GM10266 (cell line): Measurements from ENCODE around the gene DEFB131B.
"Not testable (repeated sequence)": the region's sequence is repeated elsewhere in the genome, so short reads cannot be mapped to it uniquely, and the experiment has no call there.

Experiments
- DNase-seq: peaks from one replicate; pipeline ENCODE4 v3.0.0; 2012; ENCODE audit errors: extremely low spot score
- TF ChIP-seq, protein P1 (sequence below): IDR thresholded peaks from 2 replicates; pipeline ENCODE4 v1.5.1; 2012; ENCODE audit warnings: mild to moderate bottlenecking, low read depth; ENCODE audit not compliant: control insufficient read depth, insufficient read depth; ENCODE audit errors: missing control alignments

DEFB131B gene

DNA sequence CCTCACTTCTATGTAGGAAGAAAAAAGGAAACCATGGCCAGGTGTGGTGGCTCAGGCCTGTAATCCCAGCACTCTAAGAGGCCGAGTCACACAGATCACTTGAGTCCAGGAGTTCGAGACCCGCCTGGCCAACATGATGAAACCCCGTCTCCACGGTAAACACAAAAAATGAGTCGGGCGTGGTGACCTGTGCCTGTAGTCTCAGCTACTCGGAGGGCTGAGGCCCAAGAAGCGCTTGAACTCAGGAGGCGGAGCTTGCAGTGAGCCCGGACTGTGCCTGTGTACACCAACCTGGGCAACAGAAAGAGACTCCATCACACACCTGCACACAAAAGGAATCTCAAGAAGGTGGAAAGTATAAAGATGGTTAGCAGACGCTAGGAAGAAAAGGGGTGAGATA lies 17.7 kb downstream of the DEFB131B start:
- no peak for DNase-seq
- TF ChIP-seq, protein P1, sequence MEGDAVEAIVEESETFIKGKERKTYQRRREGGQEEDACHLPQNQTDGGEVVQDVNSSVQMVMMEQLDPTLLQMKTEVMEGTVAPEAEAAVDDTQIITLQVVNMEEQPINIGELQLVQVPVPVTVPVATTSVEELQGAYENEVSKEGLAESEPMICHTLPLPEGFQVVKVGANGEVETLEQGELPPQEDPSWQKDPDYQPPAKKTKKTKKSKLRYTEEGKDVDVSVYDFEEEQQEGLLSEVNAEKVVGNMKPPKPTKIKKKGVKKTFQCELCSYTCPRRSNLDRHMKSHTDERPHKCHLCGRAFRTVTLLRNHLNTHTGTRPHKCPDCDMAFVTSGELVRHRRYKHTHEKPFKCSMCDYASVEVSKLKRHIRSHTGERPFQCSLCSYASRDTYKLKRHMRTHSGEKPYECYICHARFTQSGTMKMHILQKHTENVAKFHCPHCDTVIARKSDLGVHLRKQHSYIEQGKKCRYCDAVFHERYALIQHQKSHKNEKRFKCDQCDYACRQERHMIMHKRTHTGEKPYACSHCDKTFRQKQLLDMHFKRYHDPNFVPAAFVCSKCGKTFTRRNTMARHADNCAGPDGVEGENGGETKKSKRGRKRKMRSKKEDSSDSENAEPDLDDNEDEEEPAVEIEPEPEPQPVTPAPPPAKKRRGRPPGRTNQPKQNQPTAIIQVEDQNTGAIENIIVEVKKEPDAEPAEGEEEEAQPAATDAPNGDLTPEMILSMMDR, result no peak

DNA sequence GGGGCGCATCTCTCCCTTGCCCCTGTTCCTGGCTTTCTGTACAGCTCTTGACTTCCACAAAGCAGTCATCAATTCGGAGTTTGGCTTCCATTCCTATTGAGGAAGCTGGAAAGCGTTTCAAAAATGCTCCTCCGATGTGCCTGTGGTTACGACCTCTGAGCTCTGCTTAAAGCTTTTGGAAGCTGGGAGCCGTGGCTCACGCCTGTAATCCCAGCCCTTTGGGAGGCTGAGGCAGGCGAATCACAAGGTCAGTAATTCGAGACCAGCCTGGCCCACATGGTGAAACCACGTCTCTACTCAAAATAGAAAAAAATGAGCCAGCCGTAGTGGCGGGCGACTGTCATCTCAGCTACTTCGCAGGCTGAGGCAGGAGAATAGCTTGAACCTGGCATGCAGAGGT lies 22.9 kb downstream of the DEFB131B start:
- not testable (repeated sequence) for DNase-seq

DNA sequence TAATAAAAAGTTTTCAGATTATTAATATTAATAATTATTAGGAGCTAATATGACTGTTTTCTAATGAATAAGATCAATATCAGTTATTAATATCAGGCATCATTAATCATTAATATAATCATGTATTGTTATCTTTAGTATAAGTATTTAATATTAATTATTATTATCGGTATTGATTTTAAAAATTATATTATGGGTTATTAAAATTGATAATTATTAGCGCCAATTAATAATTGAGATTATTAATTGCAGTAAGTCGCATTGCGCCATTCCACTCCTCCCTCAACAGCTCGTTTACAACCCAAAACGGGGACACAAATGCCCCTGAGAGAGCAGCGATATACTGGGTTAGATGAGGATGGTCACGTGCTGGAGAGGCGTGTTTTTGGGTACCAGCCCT lies 30.0 kb downstream of the DEFB131B start:
- TF ChIP-seq, protein P1, result no peak
- DNase-seq, result no peak

DNA sequence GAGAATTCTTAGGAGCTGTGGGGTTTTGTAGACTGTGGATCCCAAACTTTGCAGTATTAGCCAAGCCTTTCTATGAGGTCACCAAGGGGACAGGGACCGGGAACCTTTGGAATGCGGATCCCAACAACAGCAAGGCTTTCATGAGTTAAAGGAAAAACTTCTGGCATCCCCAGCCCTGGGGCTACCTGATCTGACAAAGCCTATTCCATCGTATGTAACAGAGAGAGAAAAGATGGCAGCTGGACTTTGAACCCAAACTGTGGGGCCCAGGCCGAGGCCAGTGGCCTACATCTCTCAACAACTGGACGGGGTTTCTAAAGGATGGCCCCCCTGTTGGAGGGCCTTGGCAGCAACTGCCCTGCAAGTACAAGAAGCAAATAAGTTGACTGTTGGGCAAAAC lies 32.5 kb downstream of the DEFB131B start:
- not testable (repeated sequence) for DNase-seq

DNA sequence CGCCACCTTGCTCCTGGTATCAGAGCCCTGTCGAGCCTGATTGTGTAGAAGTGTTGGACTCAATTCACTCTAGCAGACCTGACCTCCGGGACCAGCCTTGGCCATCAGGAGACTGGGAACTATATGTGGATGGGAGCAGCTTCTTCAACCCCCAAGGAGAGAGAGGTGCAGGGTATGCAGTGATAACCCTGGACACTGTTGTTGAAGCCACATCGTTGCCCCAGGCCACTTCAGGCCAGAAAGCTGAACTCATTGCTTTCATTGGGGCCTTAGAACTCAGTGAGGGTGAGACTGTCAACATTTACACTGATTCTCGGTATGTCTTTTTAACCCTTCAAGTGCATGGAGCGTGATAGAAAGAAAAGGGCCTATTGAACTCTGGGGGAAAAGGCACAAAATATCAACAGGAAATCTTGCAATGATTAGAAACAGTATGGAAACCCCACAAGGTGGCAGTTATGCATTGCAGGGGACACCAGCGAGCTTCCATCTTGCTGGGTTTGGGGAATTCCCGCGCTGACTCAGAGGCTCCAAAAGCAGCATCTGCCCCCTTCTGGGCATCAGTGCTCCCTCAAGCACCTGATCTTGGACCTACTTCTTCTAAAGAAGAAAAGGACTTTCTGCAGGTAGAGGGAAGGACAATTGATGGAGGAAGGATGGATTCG lies 33.2 kb downstream of the DEFB131B start:
- DNase-seq, result not testable (repeated sequence)

DNA sequence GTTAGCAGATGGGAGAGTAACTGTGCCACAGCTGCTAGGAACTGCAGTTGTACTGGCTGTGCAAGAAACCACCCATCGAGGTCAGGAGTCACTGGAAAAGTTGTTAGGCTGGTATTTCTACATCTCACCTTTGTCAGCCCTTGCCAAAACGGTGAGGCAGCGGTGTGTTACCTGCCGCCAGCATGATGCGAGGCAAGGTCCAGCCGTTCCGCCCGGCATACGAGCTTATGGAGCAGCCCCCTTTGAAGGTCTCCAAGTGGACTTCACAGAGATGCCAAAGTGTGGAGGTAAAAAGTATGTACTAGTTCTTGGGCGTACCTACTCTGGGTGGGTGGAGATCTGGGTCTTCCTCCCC lies 33.7 kb downstream of the DEFB131B start:
- not testable (repeated sequence) for DNase-seq

More for the DNA sequence above, 33.2 kb downstream of the DEFB131B start:
- TF ChIP-seq, protein P1, result peak; percentile 39

DNA sequence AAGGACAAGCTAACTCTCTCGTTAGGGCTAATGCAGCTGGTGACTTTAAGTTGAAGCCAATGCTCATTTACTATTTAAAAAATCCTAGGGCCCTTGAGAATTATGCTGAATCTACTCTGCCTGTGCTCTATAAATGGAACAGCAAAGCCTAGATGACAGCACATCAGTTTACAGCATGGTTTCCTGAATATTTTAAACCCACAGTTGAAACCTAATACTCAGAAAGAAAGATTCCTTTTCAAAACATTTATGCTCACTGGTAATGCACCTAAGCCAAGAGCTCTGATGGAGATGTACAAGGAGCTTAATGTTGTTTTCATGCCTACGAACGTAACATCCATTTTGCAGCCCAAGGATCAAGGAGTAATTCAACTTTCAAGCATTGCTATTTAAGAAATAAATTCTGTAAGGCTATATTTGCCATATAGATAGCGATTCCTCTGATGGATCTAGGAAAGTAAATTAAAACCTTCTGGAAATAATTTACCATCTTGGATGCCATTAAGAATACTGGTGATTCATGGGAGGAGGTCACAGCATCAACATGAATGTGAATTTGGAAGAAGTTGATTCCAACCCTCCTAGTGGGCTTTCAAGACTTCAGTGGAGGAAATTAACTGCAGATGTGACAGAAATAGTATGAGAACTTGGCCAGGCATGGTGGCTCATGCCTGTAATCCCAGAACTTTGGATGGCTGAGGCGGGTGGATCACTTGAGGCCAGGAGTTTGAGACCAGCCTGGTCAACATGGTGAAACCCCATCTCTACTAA lies 35.7 kb downstream of the DEFB131B start:
- DNase-seq, result no peak
- TF ChIP-seq, protein P1, result no peak

DNA sequence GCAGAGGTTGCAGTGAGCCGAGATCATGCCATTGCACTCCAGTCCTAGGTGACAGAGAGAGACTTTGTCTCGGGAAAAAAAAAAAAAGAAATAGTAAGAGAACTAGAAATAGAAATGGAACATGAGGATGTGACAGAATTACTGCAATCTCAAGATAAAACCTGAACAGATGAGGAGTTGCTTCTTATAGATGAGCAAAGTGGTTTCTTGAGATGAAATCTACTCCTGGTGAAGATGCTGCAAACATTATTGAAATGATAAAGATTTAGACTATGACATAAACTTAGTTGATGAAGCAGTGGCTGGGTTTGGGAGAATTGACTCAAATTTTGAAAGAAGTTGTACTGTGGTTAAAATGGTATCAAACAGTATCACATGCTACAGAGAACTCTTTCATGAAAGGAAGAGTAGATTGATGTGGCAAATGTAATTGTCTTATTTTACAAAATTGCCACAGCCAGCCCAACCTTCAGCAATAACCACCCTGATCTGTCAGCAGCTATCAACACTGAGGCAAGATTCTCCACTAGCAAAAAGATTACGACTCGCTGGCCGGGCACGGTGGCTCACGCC lies 36.5 kb downstream of the DEFB131B start:
- TF ChIP-seq, protein P1, result no peak
- no peak for DNase-seq
